Mesendoderm (in vitro differentiated cells): ENCODE measurements around the gene DKC1.

Source experiments
- DNase-seq: peaks from one replicate; pipeline ENCODE4 v3.0.0; 2013
- H2AK5ac ChIP-seq: 2 replicates; pipeline ENCODE4 v1.6.1; 2013; ENCODE audit warnings: low read length, inconsistent platforms
- H2BK120ac ChIP-seq: 2 replicates; pipeline ENCODE4 v1.6.1; 2013; ENCODE audit warnings: low read depth, mild to moderate bottlenecking, low read length, moderate library complexity, mixed read lengths
- H2BK15ac ChIP-seq: replicated peaks from 2 replicates; pipeline ENCODE4 v1.6.1; 2013; ENCODE audit warnings: low read depth, mild to moderate bottlenecking, moderate library complexity
- H2BK5ac ChIP-seq: 2 replicates; pipeline ENCODE4 v1.6.1; 2013; ENCODE audit warnings: low read length, inconsistent platforms
- H3K18ac ChIP-seq: 2 replicates; pipeline ENCODE4 v1.6.1; 2013; ENCODE audit warnings: mild to moderate bottlenecking, low read length, mixed read lengths
- H3K23ac ChIP-seq: one replicate; pipeline ENCODE4 v1.6.1; 2013; ENCODE audit warnings: low read length
- H3K27ac ChIP-seq: 2 replicates; pipeline ENCODE4 v1.5.1; 2013; ENCODE audit warnings: low read depth, mild to moderate bottlenecking, inconsistent platforms, low read length, moderate library complexity
- H3K27me3 ChIP-seq: 2 replicates; pipeline ENCODE4 v1.6.1; 2013; ENCODE audit warnings: low read length, control low read depth, mild to moderate bottlenecking, inconsistent platforms; ENCODE audit not compliant: insufficient read depth, poor library complexity
- H3K36me3 ChIP-seq: 2 replicates; pipeline ENCODE4 v1.6.1; 2013; ENCODE audit warnings: low read length, inconsistent platforms; ENCODE audit not compliant: control insufficient read depth, insufficient read depth
- H3K4ac ChIP-seq: one replicate; pipeline ENCODE4 v1.6.1; 2013; ENCODE audit warnings: low read depth, mild to moderate bottlenecking, low read length, moderate library complexity
- H3K4me1 ChIP-seq: 2 replicates; pipeline ENCODE4 v1.6.1; 2013; ENCODE audit warnings: low read depth, low read length, inconsistent platforms; ENCODE audit not compliant: control insufficient read depth
- H3K4me2 ChIP-seq: 2 replicates; pipeline ENCODE4 v1.6.1; 2013; ENCODE audit warnings: low read length
- H3K4me3 ChIP-seq: 2 replicates; pipeline ENCODE4 v1.5.1; 2013; ENCODE audit warnings: mild to moderate bottlenecking, low read length
- H3K56ac ChIP-seq: one replicate; pipeline ENCODE4 v1.6.1; 2013; ENCODE audit warnings: low read length
- H3K79me1 ChIP-seq: 2 replicates; pipeline ENCODE4 v1.6.1; 2013; ENCODE audit warnings: low read length, inconsistent platforms
- H3K79me2 ChIP-seq: 2 replicates; pipeline ENCODE4 v1.6.1; 2013; ENCODE audit warnings: mild to moderate bottlenecking, low read length; ENCODE audit not compliant: control insufficient read depth, insufficient read depth
- H3K9ac ChIP-seq: 2 replicates; pipeline ENCODE4 v1.6.1; 2013; ENCODE audit warnings: low read length, inconsistent platforms
- H4K5ac ChIP-seq: one replicate; pipeline ENCODE4 v1.6.1; 2013; ENCODE audit warnings: low read length
- H4K8ac ChIP-seq: one replicate; pipeline ENCODE4 v1.6.1; 2013; ENCODE audit warnings: low read depth, mild to moderate bottlenecking, control low read depth, low read length, moderate library complexity
- WGBS: extraction: QIAGEN DNeasy Blood & Tissue Kit; methylation state at CpG from one replicate; pipeline ENCODE4 v1.1.7; 2013; ENCODE audit warnings: low lambda C conversion rate, missing lambda C conversion rate; ENCODE audit not compliant: insufficient coverage; ENCODE audit errors: extremely low coverage; 5-methylcytosine and 5-hydroxymethylcytosine counted together

The DKC1 gene

GRCh38 chrX:154784149-154784995 is 21.7 kb downstream of the DKC1 start:
- Histone ChIP-seq H3K18ac (no peak overlapping the region), H4K5ac (no peak overlapping the region), H3K23ac (no peak overlapping the region), H3K56ac (no peak overlapping the region), H2AK5ac (no peak overlapping the region), H3K79me1 (no peaks in the 10 kb centered on the region), H3K79me2 (no peaks in the 10 kb centered on the region), H3K27ac (no peak overlapping the region), H2BK120ac (no peak overlapping the region), H3K4me3 (no peak overlapping the region), H2BK5ac (no peak overlapping the region), H3K27me3 (no peaks in the 10 kb centered on the region), H3K4ac (no peak overlapping the region), H2BK15ac (no peak overlapping the region), H3K9ac (no peak overlapping the region), H3K4me1 (no peaks in the 10 kb centered on the region), H3K36me3 (no peaks in the 10 kb centered on the region), H4K8ac (no peak overlapping the region), H3K4me2 (no peak overlapping the region)
- no CpG with 5 or more reads among the region's 13 CpGs for WGBS
- DNase-seq = peak; percentile 36

- WGBS = no CpG with 5 or more reads among the region's 6 CpGs
- no peaks in the 10 kb centered on the region for H3K27me3 ChIP-seq
- H3K4me1 ChIP-seq = no peaks in the 10 kb centered on the region
These were observed 23.1 kb downstream of the DKC1 start for GRCh38 chrX:154785716-154786115.

GRCh38 chrX:154791467-154791866 is 28.8 kb downstream of the DKC1 start:
- H3K4me2 ChIP-seq = no peak overlapping the region
- H3K36me3 ChIP-seq = no peaks in the 10 kb centered on the region
- H4K5ac ChIP-seq = no peak overlapping the region
- no peaks in the 10 kb centered on the region for H3K79me2 ChIP-seq
- no peak overlapping the region for H3K4me3 ChIP-seq
- no peak overlapping the region for H2BK5ac ChIP-seq
- H3K4me1 ChIP-seq = no peaks in the 10 kb centered on the region
- H3K23ac ChIP-seq = no peak overlapping the region
- no peak overlapping the region for H3K9ac ChIP-seq
- no peak overlapping the region for H2BK15ac ChIP-seq
- H4K8ac ChIP-seq = no peak overlapping the region
- DNase-seq = no peak
- no peaks in the 10 kb centered on the region for H3K27me3 ChIP-seq
- no peak overlapping the region for H3K18ac ChIP-seq
- H3K56ac ChIP-seq = no peak overlapping the region
- no peak overlapping the region for H3K27ac ChIP-seq
- no peak overlapping the region for H3K4ac ChIP-seq
- no peak overlapping the region for H2AK5ac ChIP-seq
- no peaks in the 10 kb centered on the region for H3K79me1 ChIP-seq
- H2BK120ac ChIP-seq = no peak overlapping the region
- WGBS = no CpG with 5 or more reads among the region's 4 CpGs

More at GRCh38 chrX:154785716-154786115, 23.1 kb downstream of the DKC1 start:
- no peak overlapping the region for H2AK5ac ChIP-seq
- H3K79me2 ChIP-seq = no peaks in the 10 kb centered on the region
- no peak for DNase-seq
- H3K9ac ChIP-seq = no peak overlapping the region
- no peaks in the 10 kb centered on the region for H3K36me3 ChIP-seq
- H3K4me2 ChIP-seq = no peak overlapping the region
- H3K23ac ChIP-seq = no peak overlapping the region
- H3K18ac ChIP-seq = no peak overlapping the region
- H2BK5ac ChIP-seq = no peak overlapping the region
- H3K4ac ChIP-seq = no peak overlapping the region
- H3K56ac ChIP-seq = no peak overlapping the region
- no peak overlapping the region for H4K8ac ChIP-seq
- H2BK15ac ChIP-seq = no peak overlapping the region
- H3K4me3 ChIP-seq = no peak overlapping the region
- H3K79me1 ChIP-seq = no peaks in the 10 kb centered on the region
- no peak overlapping the region for H2BK120ac ChIP-seq
- no peak overlapping the region for H3K27ac ChIP-seq
- H4K5ac ChIP-seq = no peak overlapping the region

GRCh38 chrX:154791939-154792338 is 29.3 kb downstream of the DKC1 start:
- H3K23ac ChIP-seq = no peak overlapping the region
- H2BK5ac ChIP-seq = no peak overlapping the region
- DNase-seq = no peak
- no peak overlapping the region for H2BK120ac ChIP-seq
- no peak overlapping the region for H3K27ac ChIP-seq
- H3K27me3 ChIP-seq = no peaks in the 10 kb centered on the region
- no peak overlapping the region for H4K8ac ChIP-seq
- no peak overlapping the region for H3K18ac ChIP-seq
- H3K56ac ChIP-seq = no peak overlapping the region
- WGBS = no CpG with 5 or more reads among the region's 8 CpGs
- H4K5ac ChIP-seq = no peak overlapping the region
- no peak overlapping the region for H2AK5ac ChIP-seq
- H3K79me1 ChIP-seq = no peaks in the 10 kb centered on the region
- H3K4ac ChIP-seq = no peak overlapping the region
- H2BK15ac ChIP-seq = no peak overlapping the region
- no peak overlapping the region for H3K4me3 ChIP-seq
- H3K79me2 ChIP-seq = no peaks in the 10 kb centered on the region
- H3K9ac ChIP-seq = no peak overlapping the region
- no peaks in the 10 kb centered on the region for H3K36me3 ChIP-seq
- no peak overlapping the region for H3K4me2 ChIP-seq
- H3K4me1 ChIP-seq = no peaks in the 10 kb centered on the region

GRCh38 chrX:154793084-154793795 is 30.6 kb downstream of the DKC1 start:
- Histone ChIP-seq H4K8ac (no peak overlapping the region), H2BK15ac (no peak overlapping the region), H3K27ac (no peak overlapping the region), H3K27me3 (no peaks in the 10 kb centered on the region), H3K79me2 (no peaks in the 10 kb centered on the region), H2BK5ac (no peak overlapping the region), H3K79me1 (no peaks in the 10 kb centered on the region), H3K23ac (no peak overlapping the region), H4K5ac (no peak overlapping the region), H3K18ac (no peak overlapping the region), H3K4me1 (no peaks in the 10 kb centered on the region), H3K9ac (no peak overlapping the region), H3K4me2 (no peak overlapping the region), H3K4me3 (no peak overlapping the region), H2AK5ac (no peak overlapping the region), H3K4ac (no peak overlapping the region), H3K56ac (no peak overlapping the region), H2BK120ac (no peak overlapping the region), H3K36me3 (no peaks in the 10 kb centered on the region)
- WGBS = no CpG with 5 or more reads among the region's 7 CpGs
- no peak for DNase-seq
